Breast epithelium (tissue), 3 donors: ENCODE results near the gene DENR.

Source experiments
- CTCF ChIP-seq, 3 donors: fragments of 450-650 bp; IDR thresholded peaks; one replicate each; pipeline ENCODE4 v1.5.1; 2016 to 2017; ENCODE audit warnings: antibody characterized with exemption in 3 of 3, mild to moderate bottlenecking in 3 of 3, moderate library complexity in 3 of 3
- POLR2AphosphoS5 ChIP-seq, 3 donors: sonication (generic); formaldehyde crosslinking; IDR thresholded peaks; one replicate each; pipeline ENCODE4 v1.6.1; 2017; ENCODE audit warnings: antibody characterized with exemption in 3 of 3

- TF ChIP-seq CTCF (IDR thresholded peaks at IDR 0.05) (no peak), POLR2AphosphoS5 (IDR thresholded peaks at IDR 0.05) (no peak)
These were observed 67.5 kb downstream of the DENR start for GRCh38 chr12:122820138-122820537.
